GM12878 (cell line): ENCODE data around the gene NUP62. TPM values are rescaled to one million over a fixed set of nuclear protein-coding genes. Genes with fewer than 3 reads are reported as not detected.

ENCODE experiments used
- ATAC-seq: fragments of 200-7000 bp; cut with Tn5 transposase; 3 replicates; pipeline ENCODE4 v1.9.1; 2020; ENCODE audit warnings: mild to moderate bottlenecking, moderate library complexity
- BruUV-seq: library from RNA; stranded (reverse); fragments of 400-500 nt; replicated peaks from 2 replicates; lab custom pipeline; 2021; lab: Mats Ljungman, UMichigan
- CTCF ChIA-PET: fragments of 300-600 bp; sonication (Branson Sonifier 250); formaldehyde crosslinking; extraction: SDS; loops from one replicate; lab custom pipeline; 2021; ENCODE audit warnings: inconsistent platforms; lab: Yijun Ruan, JAX
- POLR2A ChIA-PET: fragments of 350-600 bp; formaldehyde crosslinking; extraction: SDS; loops from one replicate; lab custom pipeline; 2021; ENCODE audit warnings: inconsistent platforms; lab: Charles Lee
- RAD21 ChIA-PET: fragments of 300-600 bp; sonication (Branson Sonifier 250); formaldehyde crosslinking; loops from one replicate; lab custom pipeline; 2023; ENCODE audit warnings: antibody characterized with exemption; ENCODE audit not compliant: unreplicated experiment; lab: Charles Lee
- SMC1A ChIA-PET: fragments of 300-600 bp; sonication (Branson Sonifier 250); formaldehyde crosslinking; loops from one replicate; lab custom pipeline; 2023; ENCODE audit not compliant: unreplicated experiment, uncharacterized antibody; lab: Charles Lee
- DNase-seq: peaks from one replicate; pipeline ENCODE4 v3.0.0-alpha.2; 2011; ENCODE audit warnings: low read depth, low spot score
- FAIRE-seq: peaks from 3 replicates; lab custom pipeline; 2011; peaks lifted over from hg19 to GRCh38; lab: Jason Lieb, UNC
- H2AFZ ChIP-seq: 2 replicates; pipeline ENCODE4 v1.6.0; 2011; ENCODE audit warnings: low read depth, low read length, control low read depth; ENCODE audit not compliant: control insufficient read depth
- H3K27ac ChIP-seq: 2 replicates; pipeline ENCODE4 v1.5.1; 2011; ENCODE audit warnings: control low read depth; ENCODE audit not compliant: control insufficient read depth, insufficient read depth
- H3K27me3 ChIP-seq, 2 experiments: replicated peaks in 1 of 2; 2 replicates each; pipeline versions ENCODE4 v1.6.0 to v1.6.1; 2011; ENCODE audit warnings: low read length in 1 of 2; ENCODE audit not compliant: control insufficient read depth in 2 of 2, insufficient read depth in 2 of 2
- H3K36me3 ChIP-seq, 2 experiments: 2 replicates each; pipeline ENCODE4 v1.5.1; 2011; ENCODE audit warnings: low read length in 1 of 2; ENCODE audit not compliant: control insufficient read depth in 2 of 2, insufficient read depth in 2 of 2
- H3K4me1 ChIP-seq: 2 replicates; pipeline ENCODE4 v1.6.1; 2011; ENCODE audit warnings: mild to moderate bottlenecking, low read length, moderate library complexity, mixed read lengths; ENCODE audit not compliant: control insufficient read depth, insufficient read depth
- H3K4me2 ChIP-seq: 2 replicates; pipeline ENCODE4 v1.6.0; 2011; ENCODE audit warnings: control low read depth; ENCODE audit not compliant: control insufficient read depth, insufficient read depth
- H3K4me3 ChIP-seq: fragments of 200-600 bp; sonication (generic); 2 replicates; pipeline ENCODE4 v1.5.1; 2016
- H3K79me2 ChIP-seq: 2 replicates; pipeline ENCODE4 v1.6.0; 2011; ENCODE audit warnings: low read length; ENCODE audit not compliant: control insufficient read depth, insufficient read depth
- H3K9ac ChIP-seq: 2 replicates; pipeline ENCODE4 v1.8.0; 2011; ENCODE audit warnings: low read length, control low read depth, mixed read lengths; ENCODE audit not compliant: control insufficient read depth, insufficient read depth
- H3K9me3 ChIP-seq: replicated peaks from 3 replicates; pipeline ENCODE4 v1.5.1; 2011; ENCODE audit warnings: mild to moderate bottlenecking, low read length; ENCODE audit not compliant: control insufficient read depth, insufficient read depth
- H4K20me1 ChIP-seq: 2 replicates; pipeline ENCODE4 v1.6.0; 2011; ENCODE audit not compliant: control insufficient read depth, insufficient read depth
- NFYB ChIP-seq: IDR thresholded peaks from 2 replicates; pipeline ENCODE4 v1.6.1; 2011; ENCODE audit warnings: low read depth, mild to moderate bottlenecking, low read length, improper control_type of control experiment, moderate library complexity; ENCODE audit not compliant: insufficient read depth
- POLR2A ChIP-seq: IDR thresholded peaks from 2 replicates; pipeline ENCODE4 v1.6.1; 2011; ENCODE audit warnings: low read depth, mild to moderate bottlenecking, low read length
- RAD51 ChIP-seq: fragments of 450-650 bp; IDR thresholded peaks from 2 replicates; pipeline ENCODE4 v1.6.1; 2016; ENCODE audit warnings: moderate library complexity, mild to moderate bottlenecking, inconsistent platforms
- ZNF622 ChIP-seq: fragments of 450-650 bp; IDR thresholded peaks from 2 replicates; pipeline ENCODE4 v1.6.1; 2017; ENCODE audit warnings: mild to moderate bottlenecking, inconsistent platforms
- WGBS: methylation state at CpG from one replicate; pipeline ENCODE4 v1.1.6; 2016; ENCODE audit warnings: low lambda C conversion rate; ENCODE audit not compliant: insufficient replicate concordance, insufficient coverage; ENCODE audit errors: missing lambda C conversion rate; 5-methylcytosine and 5-hydroxymethylcytosine counted together
- in situ Hi-C: fragments of 300-500 bp; cut with MboI; formaldehyde crosslinking; loops from 9 replicates; pipeline ENCODE4 v1.14.3; 2018; ENCODE audit warnings: mixed read lengths
- intact Hi-C: fragments of 100-400 bp; cut with micrococcal nuclease; formaldehyde crosslinking; loops from one replicate; pipeline ENCODE4 v1.14.2; 2022; ENCODE audit not compliant: unreplicated experiment
- polyA plus RNA-seq, 11 experiments: library from polyadenylated mRNA; depleted of rRNA in 4 of 11; unstranded in 6 of 11; stranded (reverse) in 5 of 11; fragments of >200 nt; fragmentation: Nextera tagmentation in 4 of 11; fragmentation: Illumina TruSeq in 1 of 11; extraction: Ambion mirVana in 4 of 11; extraction: Trizol in 1 of 11; gene quantifications; 1 replicate in 1 of 11; 2 replicates in 10 of 11; pipeline versions ENCODE4 v1.2.1 to v1.2.3, GENCODE V29; 2011 to 2016; ENCODE audit warnings: inconsistent platforms in 2 of 11, missing spikeins in 2 of 11, low read depth in 1 of 11
- total RNA-seq, 4 experiments: library from RNA; depleted of rRNA in 3 of 4; stranded (reverse); fragments of >200 nt in 3 of 4; fragmentation: Illumina TruSeq in 1 of 4; extraction: Trizol in 1 of 4; gene quantifications; 2 replicates each; pipeline versions ENCODE4 v1.2.1 to v1.2.3, GENCODE V29; 2013 to 2021
- TF ChIP-seq, protein P1 (sequence below): IDR thresholded peaks from 2 replicates; pipeline ENCODE4 v1.6.1; 2011; ENCODE audit warnings: borderline replicate concordance, low read depth, mild to moderate bottlenecking, moderate library complexity, mixed read lengths, low read length; ENCODE audit not compliant: insufficient read depth; ENCODE audit errors: extremely low read length
- TF ChIP-seq, protein P2 (sequence below): fragments of 450-650 bp; IDR thresholded peaks from 2 replicates; pipeline ENCODE4 v1.6.1; 2016; ENCODE audit warnings: mild to moderate bottlenecking
- TF ChIP-seq, protein P3 (sequence below): IDR thresholded peaks from 2 replicates; pipeline ENCODE4 v1.6.1; 2011; ENCODE audit warnings: mild to moderate bottlenecking, low read depth, low read length, moderate library complexity; ENCODE audit not compliant: insufficient replicate concordance

Gene NUP62
- total and polyA plus RNA-seq, 10 of the 15 experiments (the other 5 are each of a cell fraction or from before 2014, with no cell fraction given): 19.5 to 110 (median 66.9) TPM

DNA sequence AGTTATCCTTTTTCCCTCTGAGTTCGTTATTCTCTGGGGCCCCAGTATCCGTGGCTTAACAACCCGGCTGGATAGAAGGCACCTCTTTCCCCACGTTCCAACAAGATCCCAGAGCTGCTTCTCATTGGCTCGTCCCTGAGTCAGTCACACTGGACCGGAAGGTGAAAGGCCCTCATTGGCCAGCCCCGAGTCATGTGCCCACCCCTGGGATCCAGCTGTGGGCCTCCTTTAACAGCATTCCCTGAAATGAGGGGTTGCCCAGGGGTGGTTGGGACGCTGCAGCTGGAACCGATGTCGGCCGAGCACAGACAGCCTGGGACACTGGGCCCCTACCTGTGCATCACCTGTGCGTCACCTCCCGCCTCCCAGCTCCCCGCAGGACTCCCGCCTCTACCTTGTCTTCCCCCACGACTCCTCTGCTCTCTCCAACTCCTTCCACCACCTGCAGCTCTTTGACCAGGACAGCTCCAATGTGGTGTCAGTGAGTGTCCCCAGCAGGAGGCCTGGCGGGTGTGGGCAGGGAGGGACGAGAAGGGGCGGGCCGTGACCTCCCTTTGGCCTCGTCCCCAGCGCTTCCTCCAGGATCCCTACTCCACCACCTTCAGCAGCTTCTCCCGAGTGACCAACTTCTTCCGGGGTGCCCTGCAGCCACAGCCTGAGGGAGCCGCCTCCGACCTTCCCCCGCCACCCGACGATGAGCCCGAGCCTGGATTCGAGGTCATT lies 47.5 kb downstream of the NUP62 start:
- POLR2A ChIA-PET: interaction anchor here (1.0 to 1.6 kb wide), 3 partner anchors 12 to 46 kb away, joined by 3 to 5 read pairs (median 4); no protein-coding TSS in a partner anchor
- no TSS peak for BruUV-seq
- ATAC-seq (no peak), FAIRE-seq (no peak), DNase-seq (no peak)
- H3K9ac ChIP-seq: no peak overlapping the region
- no peak overlapping the region for H2AFZ ChIP-seq
- no peaks in the 10 kb centered on the region for H3K27me3 ChIP-seq
- H4K20me1 ChIP-seq: no peaks in the 10 kb centered on the region
- in situ Hi-C loops (loop anchor here (25.0 kb wide), 1 partner anchor 1245 kb away; the partner anchor contains the start of genes CA11 and DBP), intact Hi-C loops (no loop called here)
- no peak overlapping the region for H3K27ac ChIP-seq
- H3K4me1 ChIP-seq: peaks cover 8% of the 10 kb centered on the region
- H3K36me3 ChIP-seq: peaks cover 8 to 13% of the 10 kb centered on the region in 2 experiments
- 84% methylated on average over 30 of the region's 31 CpGs for WGBS
- peaks cover 6% of the 10 kb centered on the region for H3K79me2 ChIP-seq
- no peaks in the 10 kb centered on the region; the same call in 2 of the 3 replicates for H3K9me3 ChIP-seq
- CTCF ChIA-PET: interaction anchor here (0.6 kb wide), 1 partner anchor 191 kb away, joined by 3 read pairs; no protein-coding TSS in a partner anchor
- SMC1A ChIA-PET: interaction anchor here (1.1 kb wide), 1 partner anchor 13 kb away, joined by 3 read pairs; no protein-coding TSS in a partner anchor
- no peak overlapping the region for H3K4me3 ChIP-seq
- RAD21 ChIA-PET: no interaction called here
- TF ChIP-seq, protein P1, sequence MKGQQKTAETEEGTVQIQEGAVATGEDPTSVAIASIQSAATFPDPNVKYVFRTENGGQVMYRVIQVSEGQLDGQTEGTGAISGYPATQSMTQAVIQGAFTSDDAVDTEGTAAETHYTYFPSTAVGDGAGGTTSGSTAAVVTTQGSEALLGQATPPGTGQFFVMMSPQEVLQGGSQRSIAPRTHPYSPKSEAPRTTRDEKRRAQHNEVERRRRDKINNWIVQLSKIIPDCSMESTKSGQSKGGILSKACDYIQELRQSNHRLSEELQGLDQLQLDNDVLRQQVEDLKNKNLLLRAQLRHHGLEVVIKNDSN: peak; percentile 53
- TF ChIP-seq, protein P2, sequence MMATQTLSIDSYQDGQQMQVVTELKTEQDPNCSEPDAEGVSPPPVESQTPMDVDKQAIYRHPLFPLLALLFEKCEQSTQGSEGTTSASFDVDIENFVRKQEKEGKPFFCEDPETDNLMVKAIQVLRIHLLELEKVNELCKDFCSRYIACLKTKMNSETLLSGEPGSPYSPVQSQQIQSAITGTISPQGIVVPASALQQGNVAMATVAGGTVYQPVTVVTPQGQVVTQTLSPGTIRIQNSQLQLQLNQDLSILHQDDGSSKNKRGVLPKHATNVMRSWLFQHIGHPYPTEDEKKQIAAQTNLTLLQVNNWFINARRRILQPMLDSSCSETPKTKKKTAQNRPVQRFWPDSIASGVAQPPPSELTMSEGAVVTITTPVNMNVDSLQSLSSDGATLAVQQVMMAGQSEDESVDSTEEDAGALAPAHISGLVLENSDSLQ: peak; percentile 93
- peak; percentile 51 for TF ChIP-seq NFYB
- no peak for TF ChIP-seq ZNF622
- peak; percentile 36; the same call in 1 of the 2 replicates for TF ChIP-seq POLR2A
- TF ChIP-seq, protein P3, sequence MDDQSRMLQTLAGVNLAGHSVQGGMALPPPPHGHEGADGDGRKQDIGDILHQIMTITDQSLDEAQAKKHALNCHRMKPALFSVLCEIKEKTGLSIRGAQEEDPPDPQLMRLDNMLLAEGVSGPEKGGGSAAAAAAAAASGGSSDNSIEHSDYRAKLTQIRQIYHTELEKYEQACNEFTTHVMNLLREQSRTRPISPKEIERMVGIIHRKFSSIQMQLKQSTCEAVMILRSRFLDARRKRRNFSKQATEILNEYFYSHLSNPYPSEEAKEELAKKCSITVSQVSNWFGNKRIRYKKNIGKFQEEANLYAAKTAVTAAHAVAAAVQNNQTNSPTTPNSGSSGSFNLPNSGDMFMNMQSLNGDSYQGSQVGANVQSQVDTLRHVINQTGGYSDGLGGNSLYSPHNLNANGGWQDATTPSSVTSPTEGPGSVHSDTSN: peak; percentile 87
- no peak for TF ChIP-seq RAD51
- H3K4me2 ChIP-seq: no peak overlapping the region
